Pancreas (tissue), 10 donors: ENCODE results near the gene ACOT9. TPM values are rescaled to one million over a fixed set of nuclear protein-coding genes. Genes with fewer than 3 reads are reported as not detected.
A peak's percentile ranks its signal among the peaks of the same experiment; 100 is the strongest.

Experiments used
- ATAC-seq, 4 donors: fragments of 200-7000 bp; cut with Tn5 transposase; one replicate each; pipeline versions ENCODE4 v1.8.0 to v1.9.1; 2020; ENCODE audit warnings: mild to moderate bottlenecking in 4 of 4, moderate library complexity in 4 of 4
- DNase-seq, 6 donors: peaks; one replicate each; pipeline ENCODE4 v3.0.0-alpha.2; 2020
- FAIRE-seq: peaks from 2 replicates; lab custom pipeline; 2012; peaks lifted over from hg19 to GRCh38; lab: Jason Lieb, UNC
- H3K27ac ChIP-seq, 4 donors: fragments of 200-600 bp; sonication (generic); 1 replicate in 3 of 4; 2 replicates in 1 of 4; pipeline versions ENCODE4 v1.5.0 to v1.8.0; 2020
- H3K27me3 ChIP-seq, 4 donors: fragments of 200-600 bp; one replicate each; pipeline ENCODE4 v1.8.0; 2021
- H3K36me3 ChIP-seq, 3 donors: fragments of 200-600 bp; sonication (generic) in 1 of 3; one replicate each; pipeline versions ENCODE4 v1.5.0 to v1.8.0; 2020 to 2021
- H3K4me1 ChIP-seq, 3 donors: fragments of 200-600 bp; one replicate each; pipeline ENCODE4 v1.8.0; 2021
- H3K4me3 ChIP-seq, 4 donors: fragments of 200-600 bp; sonication (generic) in 2 of 4; one replicate each; pipeline versions ENCODE4 v1.5.0 to v1.8.0; 2020 to 2021
- H3K9me3 ChIP-seq, 4 donors: fragments of 200-600 bp; one replicate each; pipeline ENCODE4 v1.8.0; 2021
- WGBS, 2 donors: extraction: QIAGEN DNeasy Blood & Tissue Kit; methylation state at CpG; one replicate each; pipeline ENCODE4 v1.1.7; 2013; 5-methylcytosine and 5-hydroxymethylcytosine counted together
- intact Hi-C, 3 donors: fragments of 100-400 bp; cut with DNase I; formaldehyde crosslinking; loops; one replicate each; pipeline versions ENCODE4 v1.11.1 to v1.14.2; 2022
- polyA plus RNA-seq, 2 donors: library from polyadenylated mRNA; stranded (reverse); fragments of 200-250 nt; gene quantifications; one replicate each; pipeline ENCODE4 v1.2.3, GENCODE V29; 2013
- total RNA-seq, 6 donors: library from RNA; stranded (reverse); fragmentation: NEBNext Ultra II Directional in 4 of 6; extraction: Animal tissue kit (Norgen Biotek cat#: 25700) in 4 of 6; gene quantifications; one replicate each; pipeline versions ENCODE4 v1.2.1 to v1.2.4, GENCODE V29; 2021 to 2023
- TF ChIP-seq, protein P1 (sequence below), 4 donors: fragments of 200-600 bp; sonication (generic) in 3 of 4; IDR thresholded peaks; one replicate each; pipeline versions ENCODE4 v1.5.0 to v1.8.0; 2021; ENCODE audit warnings: antibody characterized with exemption in 4 of 4
- donor health status: healthy with polysubstance abuse.
- donor health status: DM: no; HTN: no; CAD: no; lungs with moderate emphysema.
- donor health status: DM: no; HTN: no; CAD: no.
- donor health status: control.
- donor health status: control.
- donor health status: Bipolar disorder and iron deficiency.
- donor health status: DM: yes; HTN: yes; CAD: no.
- donor health status: DM: no; HTN: no; CAD: no.
- donor health status: DM: no; HTN: no; CAD: no.
- donor health status: DM: yes; HTN: yes; CAD: no.

The ACOT9 gene
- total and polyA plus RNA-seq, 8 donors, result 7.0 to 26.8 (median 13.4) TPM

- no peaks in the 10 kb centered on the region for H3K36me3 ChIP-seq
- ATAC-seq (no peak), FAIRE-seq (no peak), DNase-seq (no peak)
- H3K4me1 ChIP-seq, result no peaks in the 10 kb centered on the region
- H3K9me3 ChIP-seq, result no peaks in the 10 kb centered on the region
- intact Hi-C loops, result no loop called here
- H3K27me3 ChIP-seq, result peaks cover 0 to 3% (median 0%) of the 10 kb centered on the region in 4 donors
- TF ChIP-seq, protein P1, sequence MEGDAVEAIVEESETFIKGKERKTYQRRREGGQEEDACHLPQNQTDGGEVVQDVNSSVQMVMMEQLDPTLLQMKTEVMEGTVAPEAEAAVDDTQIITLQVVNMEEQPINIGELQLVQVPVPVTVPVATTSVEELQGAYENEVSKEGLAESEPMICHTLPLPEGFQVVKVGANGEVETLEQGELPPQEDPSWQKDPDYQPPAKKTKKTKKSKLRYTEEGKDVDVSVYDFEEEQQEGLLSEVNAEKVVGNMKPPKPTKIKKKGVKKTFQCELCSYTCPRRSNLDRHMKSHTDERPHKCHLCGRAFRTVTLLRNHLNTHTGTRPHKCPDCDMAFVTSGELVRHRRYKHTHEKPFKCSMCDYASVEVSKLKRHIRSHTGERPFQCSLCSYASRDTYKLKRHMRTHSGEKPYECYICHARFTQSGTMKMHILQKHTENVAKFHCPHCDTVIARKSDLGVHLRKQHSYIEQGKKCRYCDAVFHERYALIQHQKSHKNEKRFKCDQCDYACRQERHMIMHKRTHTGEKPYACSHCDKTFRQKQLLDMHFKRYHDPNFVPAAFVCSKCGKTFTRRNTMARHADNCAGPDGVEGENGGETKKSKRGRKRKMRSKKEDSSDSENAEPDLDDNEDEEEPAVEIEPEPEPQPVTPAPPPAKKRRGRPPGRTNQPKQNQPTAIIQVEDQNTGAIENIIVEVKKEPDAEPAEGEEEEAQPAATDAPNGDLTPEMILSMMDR (IDR thresholded peaks at IDR 0.05), result no peak
- H3K27ac ChIP-seq, result no peak overlapping the region
- no peak overlapping the region for H3K4me3 ChIP-seq
- WGBS, 2 donors, result 58 to 69% methylated on average over 2 of the region's 2 CpGs
Observed at GRCh38 chrX:23759821-23760220, 16.7 kb upstream of the ACOT9 start.

- no peak for FAIRE-seq
- Histone ChIP-seq H3K9me3 (no peaks in the 10 kb centered on the region), H3K27ac (no peak overlapping the region), H3K4me1 (no peaks in the 10 kb centered on the region), H3K36me3 (no peaks in the 10 kb centered on the region), H3K27me3 (no peaks in the 10 kb centered on the region), H3K4me3 (no peak overlapping the region)
- 0 to 2% methylated on average over 4 of the region's 4 CpGs for WGBS, 2 donors
- intact Hi-C loops, result no loop called here
- peak in 3 of 4 donors; percentile 58 to 81 (median 60) for ATAC-seq
- TF ChIP-seq, protein P1 (IDR thresholded peaks at IDR 0.05), result peak; percentile 23 to 42 (median 33)
- peak in 5 of 6 donors; percentile 22 to 64 (median 47) for DNase-seq
Observed at GRCh38 chrX:23756165-23756564, 13.1 kb upstream of the ACOT9 start.

DNA sequence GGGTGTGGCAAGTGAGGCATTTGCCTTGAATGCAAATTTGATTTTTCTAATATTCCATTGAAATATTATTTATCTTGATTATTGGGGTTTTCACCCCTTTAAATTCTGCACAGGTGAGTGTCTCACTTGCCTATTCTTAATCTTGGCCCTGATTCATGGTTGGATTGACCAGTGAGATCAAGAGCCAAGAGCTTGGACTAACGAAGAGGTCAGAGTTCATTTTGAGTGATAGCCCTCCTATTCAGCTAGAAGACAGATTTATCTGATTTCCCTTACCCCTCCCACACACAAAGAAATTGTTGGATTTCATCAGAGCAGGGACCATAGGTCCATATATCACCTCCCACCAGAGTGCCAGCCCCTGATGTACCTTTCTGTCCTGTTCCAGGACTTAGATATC, 11.6 kb upstream of the ACOT9 start:
- intact Hi-C loops, result no loop called here
- ATAC-seq, result no peak
- TF ChIP-seq, protein P1 (IDR thresholded peaks at IDR 0.05), result no peak

GRCh38 chrX:23752740-23753415, 9.8 kb upstream of the ACOT9 start:
- FAIRE-seq, result no peak
- no peak for ATAC-seq
- no peaks in the 10 kb centered on the region for H3K4me1 ChIP-seq
- no peak for DNase-seq
- no peaks in the 10 kb centered on the region for H3K36me3 ChIP-seq
- TF ChIP-seq, protein P1 (IDR thresholded peaks at IDR 0.05), result no peak
- H3K9me3 ChIP-seq, result no peaks in the 10 kb centered on the region
- intact Hi-C loops, result no loop called here
- H3K27ac ChIP-seq, result no peak overlapping the region
- H3K4me3 ChIP-seq, result no peak overlapping the region
- WGBS, 2 donors, result 81 to 82% methylated on average over 2 of the region's 2 CpGs
- H3K27me3 ChIP-seq, result no peaks in the 10 kb centered on the region

More for the DNA sequence above, 11.6 kb upstream of the ACOT9 start:
- no peaks in the 10 kb centered on the region for H3K9me3 ChIP-seq
- no peak overlapping the region for H3K27ac ChIP-seq
- no peaks in the 10 kb centered on the region for H3K36me3 ChIP-seq
- H3K27me3 ChIP-seq, result no peaks in the 10 kb centered on the region
- no peaks in the 10 kb centered on the region for H3K4me1 ChIP-seq
- FAIRE-seq (no peak), DNase-seq (no peak)
- WGBS, 2 donors, result 37 to 41% methylated on average over 1 of the region's 1 CpG
- no peak overlapping the region for H3K4me3 ChIP-seq

GRCh38 chrX:23749576-23749975, 6.5 kb upstream of the ACOT9 start:
- WGBS, 2 donors, result 46 to 56% methylated on average over 2 of the region's 2 CpGs
- no peak for FAIRE-seq
- no peak for DNase-seq

More at GRCh38 chrX:23749576-23749975, 6.5 kb upstream of the ACOT9 start:
- Histone ChIP-seq H3K4me3 (no peak overlapping the region), H3K27me3 (no peaks in the 10 kb centered on the region), H3K4me1 (no peaks in the 10 kb centered on the region), H3K9me3 (no peaks in the 10 kb centered on the region), H3K36me3 (no peaks in the 10 kb centered on the region), H3K27ac (no peak overlapping the region)
- TF ChIP-seq, protein P1 (IDR thresholded peaks at IDR 0.05), result no peak
- no peak for ATAC-seq
- intact Hi-C loops, result no loop called here
